GM06990 (cell line): ENCODE data around the gene CCNYL1.
"Not testable (repeated sequence)": the region's sequence is repeated elsewhere in the genome, so short reads cannot be mapped to it uniquely, and the experiment has no call there.

Experiments
- DNase-seq: peaks from one replicate; pipeline ENCODE4 v3.0.0-alpha.2; 2011; ENCODE audit not compliant: insufficient read length; ENCODE audit errors: extremely low read depth
- H3K27me3 ChIP-seq: replicated peaks from 2 replicates; pipeline ENCODE4 v1.6.0; 2011; ENCODE audit warnings: low read length; ENCODE audit not compliant: control insufficient read depth, insufficient read depth
- H3K36me3 ChIP-seq: 2 replicates; pipeline ENCODE4 v1.5.1; 2011; ENCODE audit warnings: low read length; ENCODE audit not compliant: control insufficient read depth, insufficient read depth
- H3K4me3 ChIP-seq: replicated peaks from 2 replicates; pipeline ENCODE4 v1.5.1; 2011; ENCODE audit warnings: low read depth, mild to moderate bottlenecking, control low read depth, low read length
- TF ChIP-seq, protein P1 (sequence below): IDR thresholded peaks from 2 replicates; pipeline ENCODE4 v1.5.1; 2011; ENCODE audit warnings: low read length, control low read depth, mild to moderate bottlenecking, inconsistent platforms; ENCODE audit not compliant: insufficient read depth, poor library complexity, severe bottlenecking

CCNYL1 gene

DNA sequence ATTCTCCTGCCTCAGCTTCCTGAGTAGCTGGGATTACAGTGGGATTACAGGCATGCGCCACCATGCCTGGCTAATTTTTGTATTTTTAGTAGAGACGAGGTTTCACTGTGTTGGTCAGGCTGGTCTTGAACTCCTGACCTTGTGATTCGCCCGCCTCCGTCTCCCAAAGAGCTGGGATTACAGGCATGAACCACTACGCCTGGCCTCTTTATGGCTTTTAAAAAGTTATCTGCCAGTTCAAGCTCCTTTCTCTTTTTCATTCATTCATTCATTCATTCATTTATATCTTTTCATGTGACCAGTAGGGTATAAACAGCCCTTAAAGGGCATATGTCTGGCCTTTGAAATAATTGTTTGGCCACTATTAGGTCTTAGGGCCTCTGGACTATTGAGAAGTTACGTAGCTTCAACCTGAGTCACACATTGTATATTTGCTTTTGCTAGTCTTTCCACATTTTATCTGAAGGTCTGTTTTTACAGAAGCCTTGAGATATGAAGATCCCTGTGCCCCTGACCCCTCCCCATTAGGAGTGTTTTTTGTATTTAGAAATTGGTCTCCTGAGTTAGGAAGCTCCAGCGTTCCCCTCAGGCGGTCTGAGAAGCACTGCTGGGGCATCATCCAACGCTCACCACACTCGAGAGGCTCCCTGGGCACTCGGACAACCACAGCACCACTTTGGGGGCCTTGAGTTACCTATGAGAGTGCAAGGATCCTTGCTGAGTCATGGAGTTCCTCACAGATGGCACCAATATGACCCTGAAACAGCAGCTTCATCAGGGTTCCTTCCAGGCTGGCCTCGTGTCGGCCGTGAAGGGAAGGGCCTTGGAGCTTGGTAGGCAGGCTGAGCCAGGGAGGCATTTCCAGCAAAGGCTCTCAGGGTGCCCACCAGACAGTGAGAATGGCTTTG, 36.5 kb downstream of the CCNYL1 start:
- Histone ChIP-seq H3K27me3 (no peaks in the 10 kb centered on the region), H3K4me3 (no peak overlapping the region), H3K36me3 (peaks cover 3% of the 10 kb centered on the region)
- DNase-seq, result no peak
- TF ChIP-seq, protein P1, sequence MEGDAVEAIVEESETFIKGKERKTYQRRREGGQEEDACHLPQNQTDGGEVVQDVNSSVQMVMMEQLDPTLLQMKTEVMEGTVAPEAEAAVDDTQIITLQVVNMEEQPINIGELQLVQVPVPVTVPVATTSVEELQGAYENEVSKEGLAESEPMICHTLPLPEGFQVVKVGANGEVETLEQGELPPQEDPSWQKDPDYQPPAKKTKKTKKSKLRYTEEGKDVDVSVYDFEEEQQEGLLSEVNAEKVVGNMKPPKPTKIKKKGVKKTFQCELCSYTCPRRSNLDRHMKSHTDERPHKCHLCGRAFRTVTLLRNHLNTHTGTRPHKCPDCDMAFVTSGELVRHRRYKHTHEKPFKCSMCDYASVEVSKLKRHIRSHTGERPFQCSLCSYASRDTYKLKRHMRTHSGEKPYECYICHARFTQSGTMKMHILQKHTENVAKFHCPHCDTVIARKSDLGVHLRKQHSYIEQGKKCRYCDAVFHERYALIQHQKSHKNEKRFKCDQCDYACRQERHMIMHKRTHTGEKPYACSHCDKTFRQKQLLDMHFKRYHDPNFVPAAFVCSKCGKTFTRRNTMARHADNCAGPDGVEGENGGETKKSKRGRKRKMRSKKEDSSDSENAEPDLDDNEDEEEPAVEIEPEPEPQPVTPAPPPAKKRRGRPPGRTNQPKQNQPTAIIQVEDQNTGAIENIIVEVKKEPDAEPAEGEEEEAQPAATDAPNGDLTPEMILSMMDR, result no peak

DNA sequence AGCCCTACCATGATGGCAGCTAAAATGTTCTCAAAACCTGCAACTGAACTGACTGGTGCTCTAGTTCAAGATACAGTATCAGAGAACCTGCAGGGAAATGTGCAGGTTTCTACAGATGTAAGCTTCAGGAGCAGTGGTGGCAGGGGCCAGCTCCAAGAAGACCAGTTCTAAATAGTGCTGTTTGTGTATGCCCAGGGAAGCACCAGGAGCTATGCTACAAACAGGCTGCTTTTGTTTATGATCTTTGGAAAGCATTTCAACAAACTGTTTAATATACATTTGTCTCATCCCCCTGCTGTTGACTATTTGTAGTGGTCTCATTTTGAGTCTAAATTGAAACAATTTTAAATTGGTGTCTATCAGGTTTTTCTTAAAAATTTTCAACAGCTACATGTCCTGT, 37.6 kb downstream of the CCNYL1 start:
- TF ChIP-seq, protein P1, result no peak
- H3K4me3 ChIP-seq, result no peak overlapping the region
- no peak for DNase-seq
- no peaks in the 10 kb centered on the region for H3K27me3 ChIP-seq
- peaks cover 3% of the 10 kb centered on the region for H3K36me3 ChIP-seq

DNA sequence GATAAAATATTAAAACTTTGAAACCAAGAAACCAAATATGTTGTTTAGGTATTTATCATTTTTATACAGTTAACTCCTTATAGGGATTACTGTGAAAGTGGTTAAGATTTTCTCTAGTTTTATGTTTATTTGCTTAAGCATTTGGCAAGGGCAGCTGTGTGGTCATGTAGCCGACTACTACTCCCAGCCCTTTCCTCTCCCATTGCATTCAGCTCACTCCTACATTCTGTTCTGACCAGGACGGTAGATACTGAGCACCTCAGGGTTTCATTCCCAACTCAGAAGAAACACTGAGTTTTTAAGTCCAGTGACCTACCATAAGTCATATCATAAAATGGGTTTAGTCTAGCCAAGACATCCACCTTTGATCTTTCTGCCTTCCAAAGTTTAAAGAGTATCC, 38.4 kb downstream of the CCNYL1 start:
- Histone ChIP-seq H3K36me3 (peaks cover 3% of the 10 kb centered on the region), H3K4me3 (no peak overlapping the region), H3K27me3 (no peaks in the 10 kb centered on the region)
- TF ChIP-seq, protein P1, result no peak
- DNase-seq, result no peak

DNA sequence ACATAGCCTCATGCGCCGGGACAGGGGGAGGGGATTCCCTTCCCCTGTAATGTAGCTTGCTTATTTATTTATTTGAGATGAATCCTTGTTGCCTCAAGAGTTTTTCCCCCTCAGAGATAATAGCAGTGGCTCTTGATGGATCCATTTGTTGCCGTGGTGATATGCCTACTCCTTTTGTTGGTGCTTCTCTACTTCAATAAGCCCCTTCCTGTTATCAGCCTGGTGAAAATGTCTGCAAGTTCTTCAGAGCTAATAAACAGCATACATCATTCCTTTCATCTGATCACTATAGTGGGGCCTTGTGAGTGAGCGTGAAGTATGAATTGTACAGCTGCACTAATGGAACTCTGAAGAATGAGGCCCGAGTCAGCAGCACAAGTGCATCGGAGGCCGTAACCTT, 38.9 kb downstream of the CCNYL1 start:
- DNase-seq, result no peak
- H3K36me3 ChIP-seq, result peaks cover 3% of the 10 kb centered on the region
- H3K4me3 ChIP-seq, result no peak overlapping the region
- TF ChIP-seq, protein P1, result no peak
- no peaks in the 10 kb centered on the region for H3K27me3 ChIP-seq

DNA sequence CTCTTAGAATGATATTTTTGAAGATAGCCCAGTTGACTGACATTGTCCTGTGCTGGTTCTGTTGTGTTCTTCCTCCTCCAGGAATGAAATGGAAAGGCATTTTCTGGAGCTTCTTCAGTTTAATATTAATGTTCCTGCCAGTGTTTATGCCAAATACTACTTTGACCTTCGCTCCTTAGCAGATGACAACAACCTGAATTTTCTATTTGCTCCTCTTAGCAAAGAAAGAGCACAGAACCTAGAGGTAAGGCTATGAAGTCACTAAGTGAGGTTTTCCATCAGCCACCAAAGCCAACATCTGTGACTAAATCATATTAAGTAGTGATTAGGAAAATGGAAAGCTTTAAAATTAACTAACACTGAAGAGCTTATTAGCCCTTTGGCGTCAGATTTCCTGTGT, 39.4 kb downstream of the CCNYL1 start:
- Histone ChIP-seq H3K36me3 (peaks cover 3% of the 10 kb centered on the region), H3K4me3 (no peak overlapping the region), H3K27me3 (no peaks in the 10 kb centered on the region)
- DNase-seq, result no peak
- TF ChIP-seq, protein P1, result no peak

DNA sequence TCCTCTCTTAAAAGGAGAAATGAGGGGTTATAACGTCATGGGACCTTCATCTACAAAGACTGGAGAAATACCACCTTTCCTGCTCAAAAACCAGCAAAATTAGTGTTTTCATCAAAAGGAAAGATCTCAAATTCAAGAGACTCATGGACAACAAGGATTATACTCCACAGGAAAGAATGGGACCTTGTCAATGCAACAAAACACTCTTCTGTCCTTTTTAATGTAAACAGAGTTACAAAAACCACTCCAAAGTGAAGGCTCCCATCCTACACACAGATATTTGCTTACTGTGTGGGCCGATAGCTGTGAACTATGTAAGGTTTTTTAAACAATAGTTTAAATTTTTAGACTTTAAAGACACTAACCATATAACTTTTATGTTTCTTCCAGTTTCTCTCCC, 42.2 kb downstream of the CCNYL1 start:
- DNase-seq, H3K36me3 ChIP-seq, H3K4me3 ChIP-seq, H3K27me3 ChIP-seq: not testable (repeated sequence)
